ENCODE results near the gene GPR158. TPM values are rescaled to one million over a fixed set of nuclear protein-coding genes. Genes with fewer than 3 reads are reported as not detected.

GPR158 gene
- total RNA-seq, 1 experiment from 2014 or later = not detected

- H3K9me3 Mint-ChIP-seq (ENCODE audit: unreplicated experiment) = no peaks in the 10 kb centered on the region
- POLR2A ChIA-PET = no interaction called here
- no TSS peak for BruUV-seq (replicated peaks)
- H3K27ac Mint-ChIP-seq (ENCODE audit: low read depth, unreplicated experiment) = no peak overlapping the region
- DNase-seq (ENCODE audit: unreplicated experiment) = no peak
- H3K4me3 Mint-ChIP-seq (ENCODE audit: unreplicated experiment) = no peak overlapping the region
- CTCF ChIA-PET = no interaction called here
- TF ChIP-seq, protein P1, sequence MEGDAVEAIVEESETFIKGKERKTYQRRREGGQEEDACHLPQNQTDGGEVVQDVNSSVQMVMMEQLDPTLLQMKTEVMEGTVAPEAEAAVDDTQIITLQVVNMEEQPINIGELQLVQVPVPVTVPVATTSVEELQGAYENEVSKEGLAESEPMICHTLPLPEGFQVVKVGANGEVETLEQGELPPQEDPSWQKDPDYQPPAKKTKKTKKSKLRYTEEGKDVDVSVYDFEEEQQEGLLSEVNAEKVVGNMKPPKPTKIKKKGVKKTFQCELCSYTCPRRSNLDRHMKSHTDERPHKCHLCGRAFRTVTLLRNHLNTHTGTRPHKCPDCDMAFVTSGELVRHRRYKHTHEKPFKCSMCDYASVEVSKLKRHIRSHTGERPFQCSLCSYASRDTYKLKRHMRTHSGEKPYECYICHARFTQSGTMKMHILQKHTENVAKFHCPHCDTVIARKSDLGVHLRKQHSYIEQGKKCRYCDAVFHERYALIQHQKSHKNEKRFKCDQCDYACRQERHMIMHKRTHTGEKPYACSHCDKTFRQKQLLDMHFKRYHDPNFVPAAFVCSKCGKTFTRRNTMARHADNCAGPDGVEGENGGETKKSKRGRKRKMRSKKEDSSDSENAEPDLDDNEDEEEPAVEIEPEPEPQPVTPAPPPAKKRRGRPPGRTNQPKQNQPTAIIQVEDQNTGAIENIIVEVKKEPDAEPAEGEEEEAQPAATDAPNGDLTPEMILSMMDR (IDR thresholded peaks at IDR 0.05; ENCODE audit: unreplicated experiment) = no peak
- intact Hi-C loops (cut with micrococcal nuclease) = no loop called here
- H3K36me3 Mint-ChIP-seq (ENCODE audit: insufficient read depth, unreplicated experiment) = peaks cover 6% of the 10 kb centered on the region
- H3K27me3 Mint-ChIP-seq (ENCODE audit: insufficient read depth, unreplicated experiment) = peaks cover 40% of the 10 kb centered on the region
- no peaks in the 10 kb centered on the region for H3K4me1 Mint-ChIP-seq (ENCODE audit: insufficient read depth, unreplicated experiment)
Measured at GRCh38 chr10:25504306-25504705, 329.5 kb downstream of the GPR158 start.

DNA sequence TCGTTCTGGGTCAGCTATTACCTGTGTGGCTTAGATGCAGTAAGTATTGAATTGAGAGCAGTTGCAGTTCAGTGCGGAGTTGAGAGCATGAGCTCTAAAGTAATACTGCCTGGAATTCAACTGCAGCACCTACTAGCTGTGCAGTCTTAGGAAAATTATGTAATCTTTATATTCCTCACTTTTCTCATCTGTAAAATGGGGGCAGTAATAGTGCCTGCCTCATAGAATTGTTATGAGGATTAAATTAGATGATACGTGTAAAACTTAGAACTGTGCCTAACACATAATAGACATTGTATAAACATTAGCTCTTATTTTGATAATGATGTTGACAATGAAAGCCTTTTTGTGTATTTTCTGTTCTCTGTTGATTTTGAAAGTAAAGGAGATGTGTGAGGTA is 330.0 kb downstream of the GPR158 start:
- no peaks in the 10 kb centered on the region for H3K4me1 Mint-ChIP-seq (ENCODE audit: insufficient read depth, unreplicated experiment)
- no peaks in the 10 kb centered on the region for H3K9me3 Mint-ChIP-seq (ENCODE audit: unreplicated experiment)
- H3K36me3 Mint-ChIP-seq (ENCODE audit: insufficient read depth, unreplicated experiment) = peaks cover 6% of the 10 kb centered on the region
- H3K27ac Mint-ChIP-seq (ENCODE audit: low read depth, unreplicated experiment) = no peak overlapping the region
- ChIA-PET POLR2A (no interaction called here), CTCF (no interaction called here)
- intact Hi-C loops (cut with micrococcal nuclease) = no loop called here
- TF ChIP-seq, protein P1 (IDR thresholded peaks at IDR 0.05; ENCODE audit: unreplicated experiment) = no peak
- no TSS peak for BruUV-seq (replicated peaks)
- no peak for DNase-seq (ENCODE audit: unreplicated experiment)
- peaks cover 40% of the 10 kb centered on the region for H3K27me3 Mint-ChIP-seq (ENCODE audit: insufficient read depth, unreplicated experiment)
- no peak overlapping the region for H3K4me3 Mint-ChIP-seq (ENCODE audit: unreplicated experiment)

DNA sequence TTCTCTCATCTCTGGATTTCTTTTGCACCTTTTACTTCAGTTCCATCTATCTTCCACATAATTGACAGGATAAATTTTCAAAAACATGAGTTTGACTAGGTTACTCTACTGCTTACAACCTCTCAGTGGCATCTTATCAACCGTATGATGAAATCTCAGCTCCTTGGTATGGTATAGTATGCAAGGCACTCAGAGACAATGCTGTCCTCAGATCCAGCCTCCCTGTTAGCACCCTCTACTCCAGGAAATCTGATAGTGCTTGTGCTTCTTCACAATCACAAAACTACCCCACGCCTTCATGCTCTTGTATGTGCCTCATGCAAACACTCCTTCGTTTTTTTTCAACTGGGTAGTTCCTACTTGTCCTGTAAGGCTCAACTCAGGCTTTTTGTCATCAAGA is 330.7 kb downstream of the GPR158 start:
- H3K27me3 Mint-ChIP-seq (ENCODE audit: insufficient read depth, unreplicated experiment) = peaks cover 40% of the 10 kb centered on the region
- H3K4me1 Mint-ChIP-seq (ENCODE audit: insufficient read depth, unreplicated experiment) = no peaks in the 10 kb centered on the region
- H3K36me3 Mint-ChIP-seq (ENCODE audit: insufficient read depth, unreplicated experiment) = peaks cover 6% of the 10 kb centered on the region
- intact Hi-C loops (cut with micrococcal nuclease) = no loop called here
- POLR2A ChIA-PET = no interaction called here
- no peaks in the 10 kb centered on the region for H3K9me3 Mint-ChIP-seq (ENCODE audit: unreplicated experiment)
- no peak overlapping the region for H3K4me3 Mint-ChIP-seq (ENCODE audit: unreplicated experiment)
- BruUV-seq (replicated peaks) = no TSS peak
- CTCF ChIA-PET = no interaction called here
- TF ChIP-seq, protein P1 (IDR thresholded peaks at IDR 0.05; ENCODE audit: unreplicated experiment) = no peak
- no peak overlapping the region for H3K27ac Mint-ChIP-seq (ENCODE audit: low read depth, unreplicated experiment)
- no peak for DNase-seq (ENCODE audit: unreplicated experiment)

- intact Hi-C loops (cut with micrococcal nuclease) = no loop called here
- peaks cover 6% of the 10 kb centered on the region for H3K36me3 Mint-ChIP-seq (ENCODE audit: insufficient read depth, unreplicated experiment)
- BruUV-seq (replicated peaks) = no TSS peak
Measured at GRCh38 chr10:25506821-25507335, 332.1 kb downstream of the GPR158 start.

More at GRCh38 chr10:25506821-25507335, 332.1 kb downstream of the GPR158 start:
- no peak overlapping the region for H3K27ac Mint-ChIP-seq (ENCODE audit: low read depth, unreplicated experiment)
- H3K4me3 Mint-ChIP-seq (ENCODE audit: unreplicated experiment) = no peak overlapping the region
- CTCF ChIA-PET = no interaction called here
- TF ChIP-seq, protein P1 (IDR thresholded peaks at IDR 0.05; ENCODE audit: unreplicated experiment) = no peak
- H3K9me3 Mint-ChIP-seq (ENCODE audit: unreplicated experiment) = no peaks in the 10 kb centered on the region
- H3K4me1 Mint-ChIP-seq (ENCODE audit: insufficient read depth, unreplicated experiment) = no peaks in the 10 kb centered on the region
- POLR2A ChIA-PET = no interaction called here
- no peak for DNase-seq (ENCODE audit: unreplicated experiment)
- H3K27me3 Mint-ChIP-seq (ENCODE audit: insufficient read depth, unreplicated experiment) = peaks cover 44% of the 10 kb centered on the region

Measured in MCF 10A (cell line).